Neural cell (in vitro differentiated cells): ENCODE data around the gene SNX14. TPM values are rescaled to one million over a fixed set of nuclear protein-coding genes. Genes with fewer than 3 reads are reported as not detected.

Experiments
- H2AFZ ChIP-seq: fragments of 200-600, 300-800 bp; sonication (generic), shearing (Covaris generic); 2 replicates; pipeline ENCODE4 v1.6.0; 2014; ENCODE audit warnings: low read depth, mild to moderate bottlenecking, antibody characterized with exemption, low read length, moderate library complexity
- H3F3A ChIP-seq: fragments of 200-600 bp; shearing (Covaris generic); 2 replicates; pipeline ENCODE4 v1.6.1; 2016; ENCODE audit warnings: mild to moderate bottlenecking, moderate library complexity, mixed read lengths, antibody characterized with exemption, low read length; ENCODE audit not compliant: insufficient read depth, poor library complexity, severe bottlenecking
- H3K27ac ChIP-seq: fragments of 200-600, 300-800 bp; sonication (generic), shearing (Covaris generic); 2 replicates; pipeline ENCODE4 v1.5.1; 2014; ENCODE audit warnings: mild to moderate bottlenecking, low read length, moderate library complexity
- H3K27me3 ChIP-seq: fragments of 300-800, 200-600 bp; sonication (generic), shearing (Covaris generic); 2 replicates; pipeline ENCODE4 v1.6.0; 2014; ENCODE audit warnings: mild to moderate bottlenecking, low read depth, low read length, moderate library complexity; ENCODE audit not compliant: insufficient read depth
- H3K36me3 ChIP-seq: fragments of 300-800, 200-600 bp; sonication (generic), shearing (Covaris generic); 2 replicates; pipeline ENCODE4 v1.5.1; 2014; ENCODE audit warnings: mild to moderate bottlenecking, antibody characterized with exemption, low read length, moderate library complexity; ENCODE audit not compliant: insufficient read depth
- H3K4me2 ChIP-seq: fragments of 300-800, 200-600 bp; sonication (generic), shearing (Covaris generic); 2 replicates; pipeline ENCODE4 v1.6.0; 2014; ENCODE audit warnings: mild to moderate bottlenecking, low read length
- H3K4me3 ChIP-seq: fragments of 300-800, 200-600 bp; sonication (generic), shearing (Covaris generic); 2 replicates; pipeline ENCODE4 v1.5.1; 2014; ENCODE audit warnings: mild to moderate bottlenecking, low read length, moderate library complexity
- H3K79me2 ChIP-seq: fragments of 200-600 bp; shearing (Covaris generic); replicated peaks from 2 replicates; pipeline ENCODE4 v1.6.0; 2014; ENCODE audit warnings: mild to moderate bottlenecking, low read length, moderate library complexity; ENCODE audit not compliant: insufficient read depth
- H3K9ac ChIP-seq: fragments of 300-800, 200-600 bp; sonication (generic), shearing (Covaris generic); 2 replicates; pipeline ENCODE4 v1.6.1; 2016; ENCODE audit warnings: mild to moderate bottlenecking, low read length, mixed read lengths
- H3K9me2 ChIP-seq: fragments of 200-600 bp; shearing (Covaris generic); 2 replicates; pipeline ENCODE4 v1.6.1; 2016; ENCODE audit warnings: mild to moderate bottlenecking, low read length, mixed read lengths; ENCODE audit not compliant: insufficient read depth
- H3K9me3 ChIP-seq: fragments of 200-600, 300-800 bp; sonication (generic), shearing (Covaris generic); 2 replicates; pipeline ENCODE4 v1.6.1; 2016; ENCODE audit warnings: mild to moderate bottlenecking, mixed run types, low read length, moderate library complexity, mixed read lengths
- H4K20me1 ChIP-seq: fragments of 200-600 bp; shearing (Covaris generic); 2 replicates; pipeline ENCODE4 v1.6.1; 2016; ENCODE audit warnings: mild to moderate bottlenecking, mixed run types; ENCODE audit not compliant: insufficient read depth
- EP300 ChIP-seq: fragments of 450-650 bp; conservative IDR thresholded peaks from 2 replicates; pipeline ENCODE4 v1.6.1; 2014; ENCODE audit warnings: antibody characterized with exemption, mild to moderate bottlenecking, moderate library complexity; ENCODE audit not compliant: poor library complexity, severe bottlenecking
- EZH2 ChIP-seq: fragments of 200-600, 300-800 bp; shearing (Covaris generic), sonication (generic); IDR thresholded peaks from 2 replicates; pipeline ENCODE4 v1.6.1; 2014; ENCODE audit warnings: antibody characterized with exemption, low read length, borderline replicate concordance, mild to moderate bottlenecking; ENCODE audit not compliant: insufficient read depth, poor library complexity, severe bottlenecking
- MXI1 ChIP-seq: fragments of 450-650 bp; conservative IDR thresholded peaks from 2 replicates; pipeline ENCODE4 v1.6.1; 2014; ENCODE audit warnings: antibody characterized with exemption, mild to moderate bottlenecking; ENCODE audit not compliant: poor library complexity, severe bottlenecking
- POLR2AphosphoS5 ChIP-seq: IDR thresholded peaks from 2 replicates; pipeline ENCODE4 v1.6.1; 2012
- RAD21 ChIP-seq: fragments of 450-650 bp; conservative IDR thresholded peaks from 2 replicates; pipeline ENCODE4 v1.6.1; 2014; ENCODE audit warnings: antibody characterized with exemption, mild to moderate bottlenecking, moderate library complexity
- SMC3 ChIP-seq: fragments of 450-650 bp; conservative IDR thresholded peaks from 2 replicates; pipeline ENCODE4 v1.6.1; 2014; ENCODE audit warnings: antibody characterized with exemption, mild to moderate bottlenecking, moderate library complexity; ENCODE audit not compliant: poor library complexity
- TAF1 ChIP-seq: IDR thresholded peaks from 2 replicates; pipeline ENCODE4 v1.6.1; 2012; ENCODE audit warnings: low read depth
- polyA plus RNA-seq: library from polyadenylated mRNA; depleted of rRNA; stranded (reverse); fragments of >200 nt; gene quantifications from 2 replicates; pipeline ENCODE4 v1.2.3, GENCODE V29; 2014
- TF ChIP-seq, protein P1 (sequence below): IDR thresholded peaks from 2 replicates; pipeline ENCODE4 v1.6.1; 2012; ENCODE audit warnings: borderline replicate concordance
- TF ChIP-seq, protein P2 (sequence below): fragments of 450-650 bp; IDR thresholded peaks from 2 replicates; pipeline ENCODE4 v1.5.1; 2014; ENCODE audit warnings: antibody characterized with exemption, mild to moderate bottlenecking, moderate library complexity; ENCODE audit not compliant: poor library complexity, severe bottlenecking

The SNX14 gene
- polyA plus RNA-seq, 1 donor from 2014 or later = 112 TPM

DNA sequence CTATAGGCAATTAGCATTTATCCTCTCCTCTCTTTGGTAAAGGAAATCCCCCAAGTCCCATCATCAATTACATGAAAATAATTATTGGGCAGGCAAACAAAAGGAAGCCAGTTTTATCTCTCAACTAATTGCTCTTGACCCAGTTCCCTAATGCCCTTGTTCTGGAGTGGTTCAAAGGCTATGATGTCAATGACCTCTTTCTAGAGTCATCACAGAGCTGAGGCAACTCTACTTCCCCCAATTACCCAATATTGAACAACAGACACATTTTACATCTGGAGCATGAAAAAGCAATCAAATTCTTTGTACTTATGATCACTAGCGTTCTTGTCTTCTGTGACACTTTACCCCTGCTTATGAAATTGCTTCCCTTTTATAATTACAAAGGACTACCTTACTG is 100.3 kb downstream of the SNX14 start:
- no peaks in the 10 kb centered on the region for H3K9me2 ChIP-seq

DNA sequence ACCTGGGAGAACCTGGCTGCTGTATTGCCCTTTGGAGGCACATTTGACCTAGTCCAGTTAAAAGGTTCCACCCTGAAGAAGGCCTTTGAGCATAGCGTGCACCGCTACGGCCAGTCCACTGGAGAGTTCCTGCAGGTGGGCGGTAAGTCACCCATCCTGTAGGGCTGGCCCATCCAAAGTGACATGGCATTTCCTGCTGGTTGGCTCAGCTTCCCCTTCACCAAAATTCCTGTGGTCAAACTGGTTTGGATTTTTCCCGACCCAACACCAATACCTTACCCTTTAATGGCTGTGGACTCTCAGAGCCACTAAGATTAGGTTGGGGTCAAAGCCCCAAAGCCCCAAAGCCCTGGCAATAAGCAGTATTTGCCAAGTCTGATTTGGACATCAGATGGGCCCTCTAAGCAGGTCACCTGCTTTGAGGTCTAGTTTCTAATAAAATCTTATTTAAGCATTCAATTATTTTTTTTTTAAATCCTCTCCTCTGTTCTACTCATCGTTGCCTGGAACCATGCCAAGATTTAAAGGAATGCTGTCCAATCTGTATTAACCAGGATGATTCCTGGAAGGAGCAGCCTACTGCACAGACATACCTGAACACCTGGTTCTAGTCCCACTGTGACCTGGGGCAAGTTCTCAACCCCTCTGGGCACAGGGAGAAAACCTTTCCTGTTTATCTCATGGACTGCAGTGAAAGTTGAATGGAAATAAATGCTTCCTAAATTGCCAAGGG is 103.0 kb downstream of the SNX14 start:
- Histone ChIP-seq H3K9me2 (no peaks in the 10 kb centered on the region), H3K79me2 (no peaks in the 10 kb centered on the region), H3K9me3 (no peaks in the 10 kb centered on the region), H3K27ac (no peak overlapping the region), H2AFZ (no peak overlapping the region), H3K9ac (no peak overlapping the region), H3K36me3 (no peaks in the 10 kb centered on the region), H3K4me2 (no peak overlapping the region), H4K20me1 (no peaks in the 10 kb centered on the region), H3F3A (no peaks in the 10 kb centered on the region), H3K27me3 (no peaks in the 10 kb centered on the region), H3K4me3 (no peak overlapping the region)
- TF ChIP-seq MXI1 = no peak
- TF ChIP-seq, protein P1, sequence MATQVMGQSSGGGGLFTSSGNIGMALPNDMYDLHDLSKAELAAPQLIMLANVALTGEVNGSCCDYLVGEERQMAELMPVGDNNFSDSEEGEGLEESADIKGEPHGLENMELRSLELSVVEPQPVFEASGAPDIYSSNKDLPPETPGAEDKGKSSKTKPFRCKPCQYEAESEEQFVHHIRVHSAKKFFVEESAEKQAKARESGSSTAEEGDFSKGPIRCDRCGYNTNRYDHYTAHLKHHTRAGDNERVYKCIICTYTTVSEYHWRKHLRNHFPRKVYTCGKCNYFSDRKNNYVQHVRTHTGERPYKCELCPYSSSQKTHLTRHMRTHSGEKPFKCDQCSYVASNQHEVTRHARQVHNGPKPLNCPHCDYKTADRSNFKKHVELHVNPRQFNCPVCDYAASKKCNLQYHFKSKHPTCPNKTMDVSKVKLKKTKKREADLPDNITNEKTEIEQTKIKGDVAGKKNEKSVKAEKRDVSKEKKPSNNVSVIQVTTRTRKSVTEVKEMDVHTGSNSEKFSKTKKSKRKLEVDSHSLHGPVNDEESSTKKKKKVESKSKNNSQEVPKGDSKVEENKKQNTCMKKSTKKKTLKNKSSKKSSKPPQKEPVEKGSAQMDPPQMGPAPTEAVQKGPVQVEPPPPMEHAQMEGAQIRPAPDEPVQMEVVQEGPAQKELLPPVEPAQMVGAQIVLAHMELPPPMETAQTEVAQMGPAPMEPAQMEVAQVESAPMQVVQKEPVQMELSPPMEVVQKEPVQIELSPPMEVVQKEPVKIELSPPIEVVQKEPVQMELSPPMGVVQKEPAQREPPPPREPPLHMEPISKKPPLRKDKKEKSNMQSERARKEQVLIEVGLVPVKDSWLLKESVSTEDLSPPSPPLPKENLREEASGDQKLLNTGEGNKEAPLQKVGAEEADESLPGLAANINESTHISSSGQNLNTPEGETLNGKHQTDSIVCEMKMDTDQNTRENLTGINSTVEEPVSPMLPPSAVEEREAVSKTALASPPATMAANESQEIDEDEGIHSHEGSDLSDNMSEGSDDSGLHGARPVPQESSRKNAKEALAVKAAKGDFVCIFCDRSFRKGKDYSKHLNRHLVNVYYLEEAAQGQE = no peak
- TF ChIP-seq EZH2 = no peak
- TF ChIP-seq SMC3 = no peak

More for the DNA sequence above, 100.3 kb downstream of the SNX14 start:
- no peaks in the 10 kb centered on the region for H3K27me3 ChIP-seq
- H3K9ac ChIP-seq = no peak overlapping the region
- H4K20me1 ChIP-seq = no peaks in the 10 kb centered on the region
- no peaks in the 10 kb centered on the region for H3K36me3 ChIP-seq
- H2AFZ ChIP-seq = no peak overlapping the region
- H3F3A ChIP-seq = no peaks in the 10 kb centered on the region
- TF ChIP-seq EZH2 (no peak), POLR2AphosphoS5 (no peak), EP300 (no peak), RAD21 (no peak), MXI1 (no peak), TAF1 (no peak), SMC3 (no peak)
- TF ChIP-seq, protein P1 = no peak
- TF ChIP-seq, protein P2, sequence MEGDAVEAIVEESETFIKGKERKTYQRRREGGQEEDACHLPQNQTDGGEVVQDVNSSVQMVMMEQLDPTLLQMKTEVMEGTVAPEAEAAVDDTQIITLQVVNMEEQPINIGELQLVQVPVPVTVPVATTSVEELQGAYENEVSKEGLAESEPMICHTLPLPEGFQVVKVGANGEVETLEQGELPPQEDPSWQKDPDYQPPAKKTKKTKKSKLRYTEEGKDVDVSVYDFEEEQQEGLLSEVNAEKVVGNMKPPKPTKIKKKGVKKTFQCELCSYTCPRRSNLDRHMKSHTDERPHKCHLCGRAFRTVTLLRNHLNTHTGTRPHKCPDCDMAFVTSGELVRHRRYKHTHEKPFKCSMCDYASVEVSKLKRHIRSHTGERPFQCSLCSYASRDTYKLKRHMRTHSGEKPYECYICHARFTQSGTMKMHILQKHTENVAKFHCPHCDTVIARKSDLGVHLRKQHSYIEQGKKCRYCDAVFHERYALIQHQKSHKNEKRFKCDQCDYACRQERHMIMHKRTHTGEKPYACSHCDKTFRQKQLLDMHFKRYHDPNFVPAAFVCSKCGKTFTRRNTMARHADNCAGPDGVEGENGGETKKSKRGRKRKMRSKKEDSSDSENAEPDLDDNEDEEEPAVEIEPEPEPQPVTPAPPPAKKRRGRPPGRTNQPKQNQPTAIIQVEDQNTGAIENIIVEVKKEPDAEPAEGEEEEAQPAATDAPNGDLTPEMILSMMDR = no peak
- H3K9me3 ChIP-seq = no peaks in the 10 kb centered on the region
- no peak overlapping the region for H3K4me3 ChIP-seq
- no peaks in the 10 kb centered on the region for H3K79me2 ChIP-seq
- H3K4me2 ChIP-seq = no peak overlapping the region
- H3K27ac ChIP-seq = no peak overlapping the region
